Endodermal cell (in vitro differentiated cells): Measurements from ENCODE around the gene CLBA1. TPM values are rescaled to one million over a fixed set of nuclear protein-coding genes. Genes with fewer than 3 reads are reported as not detected.

Experiments used
- DNase-seq: peaks from one replicate; pipeline ENCODE4 v3.0.0-alpha.2; 2017
- H3K27ac ChIP-seq: 2 replicates; pipeline ENCODE4 v1.5.1; 2013; ENCODE audit warnings: mild to moderate bottlenecking, low read depth, low read length, moderate library complexity
- H3K27me3 ChIP-seq: 2 replicates; pipeline ENCODE4 v1.6.1; 2013; ENCODE audit warnings: mild to moderate bottlenecking, low read length, moderate library complexity; ENCODE audit not compliant: insufficient read depth, control insufficient read depth, poor library complexity, severe bottlenecking
- H3K36me3 ChIP-seq: 2 replicates; pipeline ENCODE4 v1.7.0; 2013; ENCODE audit warnings: mild to moderate bottlenecking, low read length, moderate library complexity; ENCODE audit not compliant: control insufficient read depth, insufficient read depth
- H3K4me1 ChIP-seq: one replicate; pipeline ENCODE4 v1.7.0; 2013; ENCODE audit warnings: low read length; ENCODE audit not compliant: control insufficient read depth, insufficient read depth
- H3K4me3 ChIP-seq: 2 replicates; pipeline ENCODE4 v1.5.1; 2013; ENCODE audit warnings: mild to moderate bottlenecking, low read length, moderate library complexity
- H3K9ac ChIP-seq: 2 replicates; pipeline ENCODE4 v1.6.1; 2013; ENCODE audit warnings: mild to moderate bottlenecking, low read length, moderate library complexity; ENCODE audit not compliant: poor library complexity, severe bottlenecking; ENCODE audit errors: extremely low read depth
- H3K9me3 ChIP-seq: 2 replicates; pipeline ENCODE4 v1.6.1; 2013; ENCODE audit warnings: mild to moderate bottlenecking, low read length, moderate library complexity; ENCODE audit not compliant: control insufficient read depth
- H3K27ac Mint-ChIP-seq: 2 replicates; pipeline ENCODE4 v1.8.0; 2020; ENCODE audit warnings: mixed read lengths
- H3K27me3 Mint-ChIP-seq: 2 replicates; pipeline ENCODE4 v1.8.0; 2021; ENCODE audit warnings: mild to moderate bottlenecking, mixed read lengths; ENCODE audit not compliant: insufficient read depth
- H3K36me3 Mint-ChIP-seq: 2 replicates; pipeline ENCODE4 v1.8.0; 2020; ENCODE audit warnings: low read depth, mixed read lengths
- H3K4me1 Mint-ChIP-seq: 2 replicates; pipeline ENCODE4 v1.8.0; 2020; ENCODE audit warnings: mixed read lengths
- H3K4me3 Mint-ChIP-seq: 2 replicates; pipeline ENCODE4 v1.8.0; 2020; ENCODE audit warnings: mild to moderate bottlenecking, moderate library complexity, mixed read lengths
- H3K9me3 Mint-ChIP-seq: 2 replicates; pipeline ENCODE4 v1.8.0; 2020; ENCODE audit warnings: mild to moderate bottlenecking, mixed read lengths
- CTCF ChIP-seq: fragments of 200-600 bp; sonication (generic); conservative IDR thresholded peaks from 2 replicates; pipeline ENCODE4 v1.5.0; 2021; ENCODE audit warnings: antibody characterized with exemption, mild to moderate bottlenecking
- WGBS, 2 experiments: methylation state at CpG; one replicate each; pipeline versions ENCODE4 v1.1.5 to v1.1.7; 2013; ENCODE audit warnings: missing lambda C conversion rate in 2 of 2, mixed read lengths in 1 of 2; ENCODE audit not compliant: insufficient coverage in 1 of 2, insufficient read length in 1 of 2; 5-methylcytosine and 5-hydroxymethylcytosine counted together
- total RNA-seq, 2 donors: library from RNA; stranded (reverse); fragmentation: NEBNext Ultra II Directional in 1 of 2; extraction: Animal tissue kit (Norgen Biotek cat#: 25700) in 1 of 2; gene quantifications; 2 replicates in 1 of 2; 3 replicates in 1 of 2; pipeline ENCODE4 v1.2.1, GENCODE V29; 2021

CLBA1 gene
- total RNA-seq, 2 donors from 2014 or later, result 11.2 to 12.5 TPM

DNA sequence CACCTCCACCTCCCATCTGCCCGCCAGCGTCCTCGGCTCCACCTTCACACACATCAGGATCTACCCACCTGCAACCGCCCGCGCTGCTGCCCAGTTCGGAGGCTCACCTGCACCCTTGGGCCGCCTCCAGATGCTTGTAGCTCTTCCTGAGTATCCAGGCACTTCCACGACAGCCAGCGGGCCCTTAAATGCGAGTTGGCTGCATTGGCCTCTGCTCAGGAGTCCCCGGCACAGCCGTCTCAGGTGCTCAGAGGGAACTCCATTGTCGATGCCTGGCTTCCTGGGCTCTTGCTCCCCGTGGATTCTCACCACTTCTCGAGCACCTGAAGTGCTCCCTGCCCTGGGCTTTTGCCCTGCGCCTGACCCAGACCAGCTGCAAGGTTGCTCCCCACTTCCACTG, 57.2 kb downstream of the CLBA1 start:
- no peak for TF ChIP-seq CTCF
- no peaks in the 10 kb centered on the region for H3K36me3 Mint-ChIP-seq
- peaks cover 9% of the 10 kb centered on the region for H3K27me3 ChIP-seq

GRCh38 chr14:105043641-105044040, 58.1 kb downstream of the CLBA1 start:
- no peak for DNase-seq
- peaks cover 5% of the 10 kb centered on the region for H3K4me1 Mint-ChIP-seq
- H3K36me3 ChIP-seq, result no peaks in the 10 kb centered on the region

More for the DNA sequence above, 57.2 kb downstream of the CLBA1 start:
- no peak for DNase-seq
- no peaks in the 10 kb centered on the region for H3K9me3 ChIP-seq
- 86 to 91% methylated on average over 17 of the region's 17 CpGs for WGBS, 2 experiments
- H3K4me3 ChIP-seq, result no peak overlapping the region
- Mint-ChIP-seq H3K4me3 (no peak overlapping the region), H3K4me1 (peaks cover 7% of the 10 kb centered on the region), H3K27me3 (peaks cover 25% of the 10 kb centered on the region), H3K27ac (no peak overlapping the region), H3K9me3 (no peaks in the 10 kb centered on the region)
- H3K27ac ChIP-seq, result no peak overlapping the region
- H3K36me3 ChIP-seq, result no peaks in the 10 kb centered on the region
- H3K9ac ChIP-seq, result no peak overlapping the region
- H3K4me1 ChIP-seq, result no peaks in the 10 kb centered on the region

More at GRCh38 chr14:105043641-105044040, 58.1 kb downstream of the CLBA1 start:
- Mint-ChIP-seq H3K36me3 (no peaks in the 10 kb centered on the region), H3K9me3 (no peaks in the 10 kb centered on the region), H3K4me3 (no peak overlapping the region), H3K27me3 (peaks cover 25% of the 10 kb centered on the region), H3K27ac (no peak overlapping the region)
- Histone ChIP-seq H3K27ac (no peak overlapping the region), H3K4me1 (no peaks in the 10 kb centered on the region), H3K9ac (no peak overlapping the region), H3K27me3 (peaks cover 9% of the 10 kb centered on the region), H3K4me3 (no peak overlapping the region), H3K9me3 (no peaks in the 10 kb centered on the region)
- 88 to 100% methylated on average over 3 to 7 of the region's 7 CpGs for WGBS, 2 experiments
- no peak for TF ChIP-seq CTCF

Other genes starting within 250 kb of the CLBA1 start
- 10 to 100 TPM; 82.5 to 87.3 TPM for gene SIVA1, start 232.6 kb upstream of the CLBA1 start, total RNA-seq
- gene AKT1, start 190.0 kb upstream of the CLBA1 start, total RNA-seq, result 100 to 1,000 TPM; 133 to 152 TPM
- gene ZBTB42, start 184.7 kb upstream of the CLBA1 start, total RNA-seq, result 1 to 10 TPM; 7.7 to 8.4 TPM
- 10 to 100 TPM; 38.9 to 43.1 TPM for gene CEP170B, start 120.5 kb upstream of the CLBA1 start, total RNA-seq
- not detected for gene PLD4, start 60.9 kb upstream of the CLBA1 start, total RNA-seq
- 1 to 10 TPM in 1 of 2 donors, under 1 TPM in 1; 0.93 to 2.2 TPM for gene AHNAK2, start 7.4 kb upstream of the CLBA1 start, total RNA-seq
- 10 to 100 TPM; 46.6 to 65.1 TPM for gene CDCA4, start 35.3 kb downstream of the CLBA1 start, total RNA-seq
- gene GPR132, start 79.6 kb downstream of the CLBA1 start, total RNA-seq, result 1 to 10 TPM in 1 of 2 donors, under 1 TPM in 1; 0.27 to 3.3 TPM
- gene JAG2, start 183.0 kb downstream of the CLBA1 start, total RNA-seq, result 1 to 10 TPM; 6.4 TPM
- 10 to 100 TPM; 43.4 to 59.5 TPM for gene NUDT14, start 195.5 kb downstream of the CLBA1 start, total RNA-seq